Natural killer cell (primary cell): ENCODE results near the gene FARS2. TPM values are rescaled to one million over a fixed set of nuclear protein-coding genes. Genes with fewer than 3 reads are reported as not detected.
A peak's percentile ranks its signal among the peaks of the same experiment; 100 is the strongest.

ENCODE experiments used
- ATAC-seq, 3 donors: fragments of 150-1000 bp in 2 of 3; fragments of 200-7000 bp in 1 of 3; cut with Tn5 transposase; 1 replicate in 1 of 3; 2 replicates in 2 of 3; pipeline ENCODE4 v1.10.0; 2021; ENCODE audit warnings: mild to moderate bottlenecking in 2 of 3, moderate library complexity in 2 of 3
- DNase-seq, 2 donors: peaks; one replicate each; pipeline versions ENCODE4 v3.0.0 to v3.0.0-alpha.2; 2013 to 2021; ENCODE audit warnings: mixed read lengths in 1 of 2
- H3K27ac ChIP-seq: one replicate; pipeline ENCODE4 v1.5.1; 2013; ENCODE audit warnings: mild to moderate bottlenecking, low read length
- H3K27me3 ChIP-seq: one replicate; pipeline ENCODE4 v1.6.1; 2013; ENCODE audit warnings: low read length; ENCODE audit not compliant: control insufficient read depth, insufficient read depth
- H3K36me3 ChIP-seq: one replicate; pipeline ENCODE4 v1.6.1; 2013; ENCODE audit warnings: low read length; ENCODE audit not compliant: control insufficient read depth, insufficient read depth
- H3K4me1 ChIP-seq: one replicate; pipeline ENCODE4 v1.6.1; 2013; ENCODE audit warnings: low read length; ENCODE audit not compliant: control insufficient read depth, insufficient read depth
- H3K4me3 ChIP-seq: one replicate; pipeline ENCODE4 v1.5.1; 2013; ENCODE audit warnings: low read length
- H3K9me3 ChIP-seq: one replicate; pipeline ENCODE4 v1.6.1; 2013; ENCODE audit warnings: low read length; ENCODE audit not compliant: control insufficient read depth, insufficient read depth
- H3K27ac Mint-ChIP-seq, 2 donors: one replicate each; pipeline ENCODE4 v1.8.0; 2022; ENCODE audit warnings: mild to moderate bottlenecking in 2 of 2, mixed read lengths in 2 of 2, moderate library complexity in 1 of 2
- H3K27me3 Mint-ChIP-seq, 2 donors: one replicate each; pipeline ENCODE4 v1.8.0; 2022; ENCODE audit warnings: low read depth in 2 of 2, mixed read lengths in 2 of 2
- H3K36me3 Mint-ChIP-seq: one replicate; pipeline ENCODE4 v1.8.0; 2022; ENCODE audit warnings: mixed read lengths
- H3K4me1 Mint-ChIP-seq, 2 donors: one replicate each; pipeline ENCODE4 v1.8.0; 2022; ENCODE audit warnings: mixed read lengths in 2 of 2
- H3K4me3 Mint-ChIP-seq: one replicate; pipeline ENCODE4 v1.8.0; 2022; ENCODE audit warnings: mild to moderate bottlenecking, moderate library complexity, mixed read lengths
- H3K9me3 Mint-ChIP-seq, 2 donors: one replicate each; pipeline ENCODE4 v1.8.0; 2022; ENCODE audit warnings: mixed read lengths in 2 of 2
- CTCF ChIP-seq: fragments of 200-600 bp; IDR thresholded peaks from one replicate; pipeline ENCODE4 v1.8.0; 2022; ENCODE audit warnings: antibody characterized with exemption
- WGBS: methylation state at CpG from one replicate; pipeline ENCODE4 v1.1.7; 2013; ENCODE audit warnings: missing lambda C conversion rate; ENCODE audit not compliant: insufficient coverage; 5-methylcytosine and 5-hydroxymethylcytosine counted together
- intact Hi-C: fragments of 100-400 bp; cut with micrococcal nuclease; formaldehyde crosslinking; loops from one replicate; pipeline ENCODE4 v1.14.2; 2022
- total RNA-seq, 4 donors: library from RNA; stranded (reverse); fragments of 120-200 nt in 1 of 4; gene quantifications; one replicate each; pipeline versions ENCODE4 v1.2.3 to v1.2.4, GENCODE V29; 2013 to 2022

FARS2 gene
- total RNA-seq, 3 donors from 2014 or later (not counting 1 experiment from before 2014, with no cell fraction given): 15.3 to 24.8 (median 22.7) TPM

DNA sequence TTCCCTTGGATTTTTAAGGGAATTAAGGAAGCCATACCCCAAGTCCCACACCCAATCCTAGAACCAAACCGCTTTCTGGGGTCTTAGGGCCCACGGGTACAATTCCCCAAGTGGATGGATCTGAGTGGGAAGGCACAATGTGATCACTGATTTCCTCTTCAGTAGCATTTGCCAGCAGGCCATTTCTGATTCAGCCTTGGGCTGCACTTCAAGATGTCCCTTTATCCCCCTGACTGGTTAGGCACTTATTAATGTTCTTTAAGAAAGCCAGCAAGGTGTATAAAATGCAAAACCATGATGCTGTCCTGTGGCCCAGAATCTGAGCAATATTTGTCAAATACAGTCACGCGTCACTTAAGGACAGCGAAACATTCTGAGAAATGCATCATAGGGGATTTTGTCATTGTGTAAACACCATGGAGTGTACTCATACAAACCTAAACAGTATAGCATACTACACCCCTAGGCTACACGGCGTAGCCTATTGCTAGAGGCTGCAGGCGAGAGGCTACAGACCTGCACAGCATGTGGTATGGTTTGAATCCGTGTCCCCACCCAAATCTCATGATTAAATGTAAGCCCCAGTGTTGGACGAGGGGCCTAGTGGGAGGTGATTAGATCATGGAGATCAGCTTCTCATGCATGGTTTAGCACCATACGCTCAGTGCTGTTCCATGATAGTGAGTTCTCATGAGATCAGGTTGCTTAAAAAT is 511.3 kb downstream of the FARS2 start:
- Histone ChIP-seq H3K27me3 (no peaks in the 10 kb centered on the region), H3K4me1 (no peaks in the 10 kb centered on the region), H3K4me3 (no peak overlapping the region), H3K36me3 (no peaks in the 10 kb centered on the region), H3K27ac (no peak overlapping the region), H3K9me3 (no peaks in the 10 kb centered on the region)
- Mint-ChIP-seq H3K4me1 (peaks cover 5 to 11% of the 10 kb centered on the region in 2 donors), H3K4me3 (no peak overlapping the region), H3K36me3 (no peaks in the 10 kb centered on the region), H3K27ac (no peak overlapping the region), H3K9me3 (peaks cover 0 to 4% of the 10 kb centered on the region in 2 donors), H3K27me3 (no peaks in the 10 kb centered on the region)
- no peak for TF ChIP-seq CTCF
- intact Hi-C loops: no loop called here
- WGBS: 98% methylated on average over 10 of the region's 11 CpGs
- no peak for DNase-seq
- no peak for ATAC-seq

- no peak overlapping the region for H3K27ac Mint-ChIP-seq
- H3K27me3 Mint-ChIP-seq: no peaks in the 10 kb centered on the region
- no peak for DNase-seq
- intact Hi-C loops: no loop called here
- no peak for TF ChIP-seq CTCF
- no peaks in the 10 kb centered on the region for H3K4me1 ChIP-seq
- no peaks in the 10 kb centered on the region for H3K36me3 ChIP-seq
- H3K36me3 Mint-ChIP-seq: no peaks in the 10 kb centered on the region
- H3K4me1 Mint-ChIP-seq: no peaks in the 10 kb centered on the region
- no peak overlapping the region for H3K27ac ChIP-seq
- peak in 1 of 3 donors; percentile 25 for ATAC-seq
- no peaks in the 10 kb centered on the region for H3K27me3 ChIP-seq
- no peaks in the 10 kb centered on the region for H3K9me3 ChIP-seq
- WGBS: 96% methylated on average over 6 of the region's 6 CpGs
- no peak overlapping the region for H3K4me3 Mint-ChIP-seq
- H3K4me3 ChIP-seq: no peak overlapping the region
- no peaks in the 10 kb centered on the region for H3K9me3 Mint-ChIP-seq
Observed at GRCh38 chr6:5776104-5776503, 514.8 kb downstream of the FARS2 start.

DNA sequence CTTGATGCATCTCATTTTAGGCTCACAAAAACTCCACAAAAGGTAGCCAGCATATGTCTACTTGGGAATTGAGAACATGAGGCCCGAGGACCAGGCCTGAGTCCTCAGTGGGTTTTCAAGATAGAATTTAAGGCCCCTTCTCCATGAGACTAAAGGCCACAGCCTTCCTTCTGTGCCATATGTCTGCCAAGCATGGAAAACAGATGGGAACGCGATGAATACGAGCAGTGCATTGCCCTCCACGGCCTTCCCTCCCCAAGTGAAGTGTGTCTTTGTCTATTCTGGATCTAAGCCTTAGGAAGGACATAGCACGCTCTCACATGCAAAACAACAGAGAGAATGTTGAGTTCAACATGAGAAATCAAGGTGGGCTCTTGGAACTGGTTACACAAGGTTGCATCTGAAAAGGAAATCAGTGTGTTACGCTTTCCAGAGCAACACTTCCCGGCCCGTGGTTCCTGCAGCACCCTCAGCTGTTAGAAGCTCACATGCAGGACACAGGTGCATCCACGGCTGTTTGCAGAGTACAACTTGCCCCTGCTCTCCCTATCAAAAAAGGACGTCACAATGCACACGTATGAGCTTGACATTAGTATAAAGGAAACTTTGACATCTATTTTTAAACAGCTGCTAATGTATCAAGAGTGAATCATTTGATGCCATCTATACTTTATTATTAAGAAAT is 515.5 kb downstream of the FARS2 start:
- Histone ChIP-seq H3K4me1 (no peaks in the 10 kb centered on the region), H3K27ac (no peak overlapping the region), H3K4me3 (no peak overlapping the region), H3K36me3 (no peaks in the 10 kb centered on the region), H3K27me3 (no peaks in the 10 kb centered on the region), H3K9me3 (no peaks in the 10 kb centered on the region)
- Mint-ChIP-seq H3K27ac (no peak overlapping the region), H3K4me1 (no peaks in the 10 kb centered on the region), H3K9me3 (no peaks in the 10 kb centered on the region), H3K27me3 (no peaks in the 10 kb centered on the region), H3K4me3 (no peak overlapping the region), H3K36me3 (no peaks in the 10 kb centered on the region)
- WGBS: 83% methylated on average over 10 of the region's 12 CpGs
- no peak for TF ChIP-seq CTCF
- intact Hi-C loops: no loop called here
- ATAC-seq (no peak), DNase-seq (no peak)
